ENCODE measurements around the gene RTL1. TPM values are rescaled to one million over a fixed set of nuclear protein-coding genes. Genes with fewer than 3 reads are reported as not detected.
A peak's percentile ranks its signal among the peaks of the same experiment; 100 is the strongest.

RTL1 gene
- total and polyA plus RNA-seq, 2 of the 13 experiments (the other 11 are each of a cell fraction or from before 2014, with no cell fraction given): not detected

DNA sequence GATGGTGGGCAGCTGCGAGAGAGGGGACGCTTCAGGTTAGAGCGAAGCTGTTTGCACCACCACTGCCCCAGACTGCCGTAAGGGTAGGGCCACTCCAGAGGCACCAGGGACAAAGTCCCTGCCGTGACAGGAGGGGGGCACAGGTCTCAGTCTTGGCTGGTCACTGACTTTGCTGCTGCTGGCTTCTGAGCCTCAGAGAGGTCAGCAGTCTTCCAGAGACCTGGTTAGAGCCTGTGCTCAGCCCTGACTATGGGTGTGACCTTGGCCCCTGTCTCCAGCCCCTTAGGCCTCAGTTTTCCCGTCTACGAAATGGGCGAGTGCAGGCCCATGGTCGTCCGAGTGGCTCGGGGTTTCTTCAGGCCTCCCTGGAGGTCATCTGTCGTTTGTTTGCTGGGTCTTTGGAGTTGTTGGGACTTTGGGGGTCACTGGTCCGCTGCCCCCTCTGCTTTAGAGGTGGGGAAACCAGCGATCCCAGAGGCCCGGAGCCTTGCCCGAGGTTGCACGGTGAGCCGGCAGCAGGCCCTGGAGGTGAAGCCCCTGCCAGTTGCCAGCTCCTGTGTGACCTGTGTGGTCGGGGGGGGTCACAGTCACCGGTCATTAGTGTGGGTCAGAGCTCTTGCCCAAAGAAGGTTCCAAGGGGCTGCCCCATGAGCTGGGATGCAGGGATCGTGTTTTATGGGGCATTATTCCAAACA lies 62.3 kb downstream of the RTL1 start (continued):
- TF ChIP-seq MTA1 (CRISPR knock-in tag; IDR thresholded peaks at IDR 0.05; ENCODE audit: borderline replicate concordance) (0 out of 2 replicates have a peak, but pooled peaks have one; percentile 42), POLR2AphosphoS5 (IDR thresholded peaks at IDR 0.05; ENCODE audit: low read depth, low read length) (no peak), SALL2 (CRISPR knock-in tag; IDR thresholded peaks at IDR 0.05) (no peak), XBP1 (CRISPR knock-in tag; IDR thresholded peaks at IDR 0.05) (no peak), TCF7 (IDR thresholded peaks at IDR 0.05; ENCODE audit: low read depth) (no peak), EED (CRISPR knock-in tag; IDR thresholded peaks at IDR 0.05) (0 out of 2 replicates have a peak, but pooled peaks have one; percentile 31), ZKSCAN8 (CRISPR knock-in tag; IDR thresholded peaks at IDR 0.05; ENCODE audit: borderline replicate concordance) (no peak), MLX (CRISPR knock-in tag; IDR thresholded peaks at IDR 0.05) (no peak), SIX4 (CRISPR knock-in tag; IDR thresholded peaks at IDR 0.05) (no peak), ARNT2 (CRISPR knock-in tag; IDR thresholded peaks at IDR 0.05; ENCODE audit: low read depth) (no peak), ATAD3A (CRISPR knock-in tag; IDR thresholded peaks at IDR 0.05) (no peak), ZNF788 (CRISPR knock-in tag; IDR thresholded peaks at IDR 0.05; ENCODE audit: borderline replicate concordance) (0 out of 2 replicates have a peak, but pooled peaks have one; percentile 32), HNF4A (CRISPR knock-in tag; IDR thresholded peaks at IDR 0.05) (peak; percentile 69)
- TF ChIP-seq, protein P1, sequence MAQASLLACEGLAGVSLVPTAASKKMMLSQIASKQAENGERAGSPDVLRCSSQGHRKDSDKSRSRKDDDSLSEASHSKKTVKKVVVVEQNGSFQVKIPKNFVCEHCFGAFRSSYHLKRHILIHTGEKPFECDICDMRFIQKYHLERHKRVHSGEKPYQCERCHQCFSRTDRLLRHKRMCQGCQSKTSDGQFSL (CRISPR knock-in tag; IDR thresholded peaks at IDR 0.05): no peak
- TF ChIP-seq, protein P2, sequence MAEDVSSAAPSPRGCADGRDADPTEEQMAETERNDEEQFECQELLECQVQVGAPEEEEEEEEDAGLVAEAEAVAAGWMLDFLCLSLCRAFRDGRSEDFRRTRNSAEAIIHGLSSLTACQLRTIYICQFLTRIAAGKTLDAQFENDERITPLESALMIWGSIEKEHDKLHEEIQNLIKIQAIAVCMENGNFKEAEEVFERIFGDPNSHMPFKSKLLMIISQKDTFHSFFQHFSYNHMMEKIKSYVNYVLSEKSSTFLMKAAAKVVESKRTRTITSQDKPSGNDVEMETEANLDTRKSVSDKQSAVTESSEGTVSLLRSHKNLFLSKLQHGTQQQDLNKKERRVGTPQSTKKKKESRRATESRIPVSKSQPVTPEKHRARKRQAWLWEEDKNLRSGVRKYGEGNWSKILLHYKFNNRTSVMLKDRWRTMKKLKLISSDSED (CRISPR knock-in tag; IDR thresholded peaks at IDR 0.05): no peak
- TF ChIP-seq, protein P3, sequence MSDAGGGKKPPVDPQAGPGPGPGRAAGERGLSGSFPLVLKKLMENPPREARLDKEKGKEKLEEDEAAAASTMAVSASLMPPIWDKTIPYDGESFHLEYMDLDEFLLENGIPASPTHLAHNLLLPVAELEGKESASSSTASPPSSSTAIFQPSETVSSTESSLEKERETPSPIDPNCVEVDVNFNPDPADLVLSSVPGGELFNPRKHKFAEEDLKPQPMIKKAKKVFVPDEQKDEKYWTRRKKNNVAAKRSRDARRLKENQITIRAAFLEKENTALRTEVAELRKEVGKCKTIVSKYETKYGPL (CRISPR knock-in tag; IDR thresholded peaks at IDR 0.05): no peak
- TF ChIP-seq, protein P4, sequence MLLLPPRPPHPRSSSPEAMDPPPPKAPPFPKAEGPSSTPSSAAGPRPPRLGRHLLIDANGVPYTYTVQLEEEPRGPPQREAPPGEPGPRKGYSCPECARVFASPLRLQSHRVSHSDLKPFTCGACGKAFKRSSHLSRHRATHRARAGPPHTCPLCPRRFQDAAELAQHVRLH (CRISPR knock-in tag; IDR thresholded peaks at IDR 0.05; ENCODE audit: borderline replicate concordance, low read depth): no peak
- TF ChIP-seq, protein P5, sequence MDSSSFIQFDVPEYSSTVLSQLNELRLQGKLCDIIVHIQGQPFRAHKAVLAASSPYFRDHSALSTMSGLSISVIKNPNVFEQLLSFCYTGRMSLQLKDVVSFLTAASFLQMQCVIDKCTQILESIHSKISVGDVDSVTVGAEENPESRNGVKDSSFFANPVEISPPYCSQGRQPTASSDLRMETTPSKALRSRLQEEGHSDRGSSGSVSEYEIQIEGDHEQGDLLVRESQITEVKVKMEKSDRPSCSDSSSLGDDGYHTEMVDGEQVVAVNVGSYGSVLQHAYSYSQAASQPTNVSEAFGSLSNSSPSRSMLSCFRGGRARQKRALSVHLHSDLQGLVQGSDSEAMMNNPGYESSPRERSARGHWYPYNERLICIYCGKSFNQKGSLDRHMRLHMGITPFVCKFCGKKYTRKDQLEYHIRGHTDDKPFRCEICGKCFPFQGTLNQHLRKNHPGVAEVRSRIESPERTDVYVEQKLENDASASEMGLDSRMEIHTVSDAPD (CRISPR knock-in tag; IDR thresholded peaks at IDR 0.05): no peak
- TF ChIP-seq, protein P6, sequence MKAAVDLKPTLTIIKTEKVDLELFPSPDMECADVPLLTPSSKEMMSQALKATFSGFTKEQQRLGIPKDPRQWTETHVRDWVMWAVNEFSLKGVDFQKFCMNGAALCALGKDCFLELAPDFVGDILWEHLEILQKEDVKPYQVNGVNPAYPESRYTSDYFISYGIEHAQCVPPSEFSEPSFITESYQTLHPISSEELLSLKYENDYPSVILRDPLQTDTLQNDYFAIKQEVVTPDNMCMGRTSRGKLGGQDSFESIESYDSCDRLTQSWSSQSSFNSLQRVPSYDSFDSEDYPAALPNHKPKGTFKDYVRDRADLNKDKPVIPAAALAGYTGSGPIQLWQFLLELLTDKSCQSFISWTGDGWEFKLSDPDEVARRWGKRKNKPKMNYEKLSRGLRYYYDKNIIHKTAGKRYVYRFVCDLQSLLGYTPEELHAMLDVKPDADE (CRISPR knock-in tag; IDR thresholded peaks at IDR 0.05): no peak
- TF ChIP-seq, protein P7, sequence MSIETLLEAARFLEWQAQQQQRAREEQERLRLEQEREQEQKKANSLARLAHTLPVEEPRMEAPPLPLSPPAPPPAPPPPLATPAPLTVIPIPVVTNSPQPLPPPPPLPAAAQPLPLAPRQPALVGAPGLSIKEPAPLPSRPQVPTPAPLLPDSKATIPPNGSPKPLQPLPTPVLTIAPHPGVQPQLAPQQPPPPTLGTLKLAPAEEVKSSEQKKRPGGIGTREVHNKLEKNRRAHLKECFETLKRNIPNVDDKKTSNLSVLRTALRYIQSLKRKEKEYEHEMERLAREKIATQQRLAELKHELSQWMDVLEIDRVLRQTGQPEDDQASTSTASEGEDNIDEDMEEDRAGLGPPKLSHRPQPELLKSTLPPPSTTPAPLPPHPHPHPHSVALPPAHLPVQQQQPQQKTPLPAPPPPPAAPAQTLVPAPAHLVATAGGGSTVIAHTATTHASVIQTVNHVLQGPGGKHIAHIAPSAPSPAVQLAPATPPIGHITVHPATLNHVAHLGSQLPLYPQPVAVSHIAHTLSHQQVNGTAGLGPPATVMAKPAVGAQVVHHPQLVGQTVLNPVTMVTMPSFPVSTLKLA (IDR thresholded peaks at IDR 0.05): no peak
